OCI-LY1 (cell line): ENCODE results near the gene SERPINE1.
"Not testable (repeated sequence)": the region's sequence is repeated elsewhere in the genome, so short reads cannot be mapped to it uniquely, and the experiment has no call there.

ENCODE experiments used
- H2AFZ ChIP-seq: fragments of 200-600 bp; sonication (generic), shearing (Covaris generic); 2 replicates; pipeline ENCODE4 v1.6.0; 2014; ENCODE audit warnings: antibody characterized with exemption, mild to moderate bottlenecking, low read length
- H3F3A ChIP-seq: fragments of 200-600 bp; sonication (generic), shearing (Covaris generic); 2 replicates; pipeline ENCODE4 v1.6.0; 2014; ENCODE audit warnings: mild to moderate bottlenecking, antibody characterized with exemption, low read length, moderate library complexity; ENCODE audit not compliant: insufficient read depth
- H3K27ac ChIP-seq: fragments of 200-600 bp; sonication (generic); 2 replicates; pipeline ENCODE4 v1.5.1; 2014; ENCODE audit warnings: low read length, mixed run types, mild to moderate bottlenecking, low read depth; ENCODE audit not compliant: poor library complexity, severe bottlenecking
- H3K27me3 ChIP-seq: fragments of 200-600 bp; sonication (generic); 2 replicates; pipeline ENCODE4 v1.6.0; 2014; ENCODE audit warnings: antibody characterized with exemption, mild to moderate bottlenecking, low read length, moderate library complexity; ENCODE audit not compliant: insufficient read depth
- H3K36me3 ChIP-seq: fragments of 200-600 bp; sonication (generic); 2 replicates; pipeline ENCODE4 v1.6.1; 2014; ENCODE audit warnings: mild to moderate bottlenecking, antibody characterized with exemption, low read length, moderate library complexity, mixed read lengths; ENCODE audit not compliant: insufficient read depth
- H3K4me1 ChIP-seq: fragments of 200-600 bp; sonication (generic); 2 replicates; pipeline ENCODE4 v1.5.1; 2014; ENCODE audit warnings: mild to moderate bottlenecking, low read length, moderate library complexity; ENCODE audit not compliant: insufficient read depth, severe bottlenecking
- H3K4me2 ChIP-seq: fragments of 200-600 bp; sonication (generic), shearing (Covaris generic); 2 replicates; pipeline ENCODE4 v1.6.1; 2014; ENCODE audit warnings: low read length
- H3K4me3 ChIP-seq: fragments of 200-600 bp; sonication (generic); 2 replicates; pipeline ENCODE4 v1.5.1; 2014; ENCODE audit warnings: low read length, low read depth, mild to moderate bottlenecking, mixed read lengths; ENCODE audit not compliant: poor library complexity, severe bottlenecking
- H3K79me2 ChIP-seq: fragments of 200-600 bp; shearing (Covaris generic); 2 replicates; pipeline ENCODE4 v1.6.1; 2016; ENCODE audit warnings: mixed run types, low read length, mixed read lengths; ENCODE audit not compliant: insufficient read depth
- H3K9ac ChIP-seq: fragments of 200-600 bp; sonication (generic), shearing (Covaris generic); 2 replicates; pipeline ENCODE4 v1.6.1; 2014; ENCODE audit warnings: mild to moderate bottlenecking, low read length, mixed read lengths
- H3K9me2 ChIP-seq: fragments of 200-600 bp; sonication (generic), shearing (Covaris generic); 2 replicates; pipeline ENCODE4 v1.6.1; 2014; ENCODE audit warnings: low read depth, mild to moderate bottlenecking, low read length, mixed read lengths
- H3K9me3 ChIP-seq: fragments of 200-600 bp; shearing (Covaris generic); 2 replicates; pipeline ENCODE4 v1.6.1; 2014; ENCODE audit warnings: low read length, mixed read lengths
- H4K20me1 ChIP-seq: fragments of 200-600 bp; sonication (generic), shearing (Covaris generic); 2 replicates; pipeline ENCODE4 v1.6.0; 2016; ENCODE audit warnings: mild to moderate bottlenecking, low read length; ENCODE audit not compliant: insufficient read depth
- CTCF ChIP-seq: fragments of 200-600 bp; sonication (generic), shearing (Covaris generic); IDR thresholded peaks from 2 replicates; pipeline ENCODE4 v1.5.1; 2017; ENCODE audit warnings: mild to moderate bottlenecking, antibody characterized with exemption, low read length, moderate library complexity, mixed read lengths
- EZH2 ChIP-seq: fragments of 200-600 bp; sonication (generic), shearing (Covaris generic); IDR thresholded peaks from 2 replicates; pipeline ENCODE4 v1.8.0; 2017; ENCODE audit warnings: borderline replicate concordance, mixed run types, mild to moderate bottlenecking, antibody characterized with exemption, low read length, moderate library complexity, mixed read lengths

The SERPINE1 gene

GRCh38 chr7:101111261-101111660 lies 15.6 kb upstream of the SERPINE1 start:
- TF ChIP-seq EZH2 (no peak), CTCF (no peak)
- no peak overlapping the region for H3K27ac ChIP-seq
- H3K4me2 ChIP-seq: no peak overlapping the region
- no peaks in the 10 kb centered on the region for H4K20me1 ChIP-seq
- peaks cover 5% of the 10 kb centered on the region; the same call in 1 of the 2 replicates for H3K27me3 ChIP-seq
- H3K36me3 ChIP-seq: no peaks in the 10 kb centered on the region
- H3K9ac ChIP-seq: no peak overlapping the region
- H2AFZ ChIP-seq: no peak overlapping the region
- H3K79me2 ChIP-seq: no peaks in the 10 kb centered on the region
- no peaks in the 10 kb centered on the region for H3K4me1 ChIP-seq
- no peaks in the 10 kb centered on the region for H3K9me2 ChIP-seq
- H3F3A ChIP-seq: no peaks in the 10 kb centered on the region
- H3K9me3 ChIP-seq: no peaks in the 10 kb centered on the region
- H3K4me3 ChIP-seq: no peak overlapping the region

DNA sequence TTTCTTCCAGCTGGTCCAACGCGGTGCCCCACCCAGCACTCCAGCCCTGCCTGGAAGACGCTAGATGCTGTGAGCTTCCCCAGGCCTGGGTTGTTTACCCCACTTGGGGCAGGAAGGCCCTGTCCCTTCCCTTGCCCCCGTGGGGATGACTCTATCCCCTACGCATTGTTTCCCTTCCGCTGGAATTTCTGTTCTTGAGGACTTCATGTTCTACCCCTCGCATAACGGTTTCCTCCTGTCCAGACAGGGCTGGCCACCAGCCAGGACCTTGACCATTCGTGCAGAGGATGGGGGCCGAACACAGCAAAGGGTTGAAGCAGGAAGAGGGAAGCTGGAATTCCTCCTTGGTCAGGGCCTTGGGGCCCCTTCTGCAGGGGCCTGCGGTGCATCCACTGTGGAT lies 14.7 kb upstream of the SERPINE1 start:
- H3K4me3 ChIP-seq: no peak overlapping the region
- no peaks in the 10 kb centered on the region for H3F3A ChIP-seq
- no peak overlapping the region for H3K27ac ChIP-seq

GRCh38 chr7:101113140-101113539 lies 13.8 kb upstream of the SERPINE1 start:
- H3K9ac ChIP-seq, H2AFZ ChIP-seq, H3K4me3 ChIP-seq, H3K9me3 ChIP-seq, H4K20me1 ChIP-seq, H3K27me3 ChIP-seq, H3F3A ChIP-seq, H3K4me1 ChIP-seq, H3K36me3 ChIP-seq, H3K9me2 ChIP-seq, H3K27ac ChIP-seq, H3K79me2 ChIP-seq, H3K4me2 ChIP-seq: not testable (repeated sequence)

More for the DNA sequence above, 14.7 kb upstream of the SERPINE1 start:
- H3K79me2 ChIP-seq: no peaks in the 10 kb centered on the region
- H3K9me2 ChIP-seq: no peaks in the 10 kb centered on the region
- no peaks in the 10 kb centered on the region for H4K20me1 ChIP-seq
- TF ChIP-seq EZH2 (no peak), CTCF (no peak)
- H3K36me3 ChIP-seq: no peaks in the 10 kb centered on the region
- no peak overlapping the region for H3K4me2 ChIP-seq
- no peak overlapping the region for H3K9ac ChIP-seq
- H3K9me3 ChIP-seq: no peaks in the 10 kb centered on the region
- H3K27me3 ChIP-seq: peaks cover 5% of the 10 kb centered on the region; the same call in 1 of the 2 replicates
- H3K4me1 ChIP-seq: no peaks in the 10 kb centered on the region
- H2AFZ ChIP-seq: no peak overlapping the region

DNA sequence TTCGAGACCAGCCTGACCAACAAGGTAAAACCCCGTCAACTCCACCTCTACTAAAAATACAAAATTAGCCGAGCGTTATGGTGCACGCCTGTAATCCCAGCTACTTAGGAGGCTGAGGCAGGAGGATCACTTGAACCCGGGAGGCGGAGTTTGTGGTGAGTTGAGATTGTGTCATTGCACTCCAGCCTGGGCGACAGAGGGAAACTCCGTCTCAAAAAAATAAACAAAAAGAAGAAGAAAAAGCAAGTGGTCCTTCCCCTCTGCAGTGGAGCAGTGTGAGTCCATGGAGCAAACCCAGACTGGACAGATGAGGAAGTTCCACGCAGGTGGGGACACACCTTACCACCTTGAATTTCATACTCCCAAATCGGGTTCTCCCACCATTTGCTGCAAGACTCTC lies 13.1 kb upstream of the SERPINE1 start:
- Histone ChIP-seq H3K4me2 (no peak overlapping the region), H3K27ac (no peak overlapping the region)
- TF ChIP-seq EZH2 (no peak), CTCF (no peak)

More for the DNA sequence above, 13.1 kb upstream of the SERPINE1 start:
- H2AFZ ChIP-seq: no peak overlapping the region
- H3K4me3 ChIP-seq: no peak overlapping the region
- H3K9me2 ChIP-seq: no peaks in the 10 kb centered on the region
- no peaks in the 10 kb centered on the region for H3K79me2 ChIP-seq
- H3K9me3 ChIP-seq: no peaks in the 10 kb centered on the region
- H3K27me3 ChIP-seq: no peaks in the 10 kb centered on the region
- H3K4me1 ChIP-seq: no peaks in the 10 kb centered on the region
- H3F3A ChIP-seq: no peaks in the 10 kb centered on the region
- no peak overlapping the region for H3K9ac ChIP-seq
- H3K36me3 ChIP-seq: no peaks in the 10 kb centered on the region
- no peaks in the 10 kb centered on the region for H4K20me1 ChIP-seq
